ENCODE data around the gene NBAS.

The NBAS gene

GRCh38 chr2:15389895-15390294 is 171.2 kb downstream of the NBAS start:
- no peaks in the 10 kb centered on the region for H3K9me3 ChIP-seq
- H3K27me3 ChIP-seq = no peaks in the 10 kb centered on the region
- DNase-seq = no peak
- peaks cover 18 to 25% (median 22%) of the 10 kb centered on the region in 3 donors for H3K36me3 ChIP-seq
- H3K27ac ChIP-seq = no peak overlapping the region
- TF ChIP-seq CTCF (IDR thresholded peaks at IDR 0.05) = no peak
- intact Hi-C loops (cut with DNase I; ENCODE audit: low total_unique reads) = no loop called here
- H3K4me3 ChIP-seq = no peak overlapping the region
- H3K4me1 ChIP-seq = no peaks in the 10 kb centered on the region

- Histone ChIP-seq H3K27ac (no peak overlapping the region), H3K4me1 (no peaks in the 10 kb centered on the region), H3K36me3 (peaks cover 18 to 25% (median 22%) of the 10 kb centered on the region in 3 donors), H3K4me3 (no peak overlapping the region), H3K9me3 (no peaks in the 10 kb centered on the region), H3K27me3 (no peaks in the 10 kb centered on the region)
- TF ChIP-seq CTCF (IDR thresholded peaks at IDR 0.05) = no peak
- intact Hi-C loops (cut with DNase I; ENCODE audit: low total_unique reads) = no loop called here
- DNase-seq = no peak
Measured at GRCh38 chr2:15389326-15389700, 171.8 kb downstream of the NBAS start.

- intact Hi-C loops (cut with DNase I; ENCODE audit: low total_unique reads) = no loop called here
- Histone ChIP-seq H3K27me3 (no peaks in the 10 kb centered on the region), H3K4me3 (no peak overlapping the region), H3K9me3 (no peaks in the 10 kb centered on the region), H3K4me1 (no peaks in the 10 kb centered on the region), H3K36me3 (peaks cover 13 to 29% (median 18%) of the 10 kb centered on the region in 3 donors), H3K27ac (no peak overlapping the region)
- TF ChIP-seq CTCF (IDR thresholded peaks at IDR 0.05) = no peak
- DNase-seq = no peak
Measured at GRCh38 chr2:15388406-15389325, 172.5 kb downstream of the NBAS start.

GRCh38 chr2:15385184-15385583 is 175.9 kb downstream of the NBAS start:
- TF ChIP-seq CTCF (IDR thresholded peaks at IDR 0.05) = no peak
- intact Hi-C loops (cut with DNase I; ENCODE audit: low total_unique reads) = no loop called here
- Histone ChIP-seq H3K9me3 (no peaks in the 10 kb centered on the region), H3K36me3 (peaks cover 13 to 34% (median 21%) of the 10 kb centered on the region in 3 donors), H3K27me3 (no peaks in the 10 kb centered on the region), H3K4me3 (no peak overlapping the region), H3K27ac (no peak overlapping the region), H3K4me1 (no peaks in the 10 kb centered on the region)
- DNase-seq = no peak

- Histone ChIP-seq H3K4me1 (no peaks in the 10 kb centered on the region), H3K4me3 (no peak overlapping the region), H3K36me3 (peaks cover 7 to 33% (median 21%) of the 10 kb centered on the region in 3 donors), H3K9me3 (no peaks in the 10 kb centered on the region), H3K27ac (no peak overlapping the region), H3K27me3 (no peaks in the 10 kb centered on the region)
- intact Hi-C loops (cut with DNase I; ENCODE audit: low total_unique reads) = no loop called here
- no peak for TF ChIP-seq CTCF (IDR thresholded peaks at IDR 0.05)
- no peak for DNase-seq
Measured at GRCh38 chr2:15383695-15384350, 177.3 kb downstream of the NBAS start.

Measured in tibial artery (tissue), 4 donors.